ENCODE measurements around the gene COBL.

Gene COBL

DNA sequence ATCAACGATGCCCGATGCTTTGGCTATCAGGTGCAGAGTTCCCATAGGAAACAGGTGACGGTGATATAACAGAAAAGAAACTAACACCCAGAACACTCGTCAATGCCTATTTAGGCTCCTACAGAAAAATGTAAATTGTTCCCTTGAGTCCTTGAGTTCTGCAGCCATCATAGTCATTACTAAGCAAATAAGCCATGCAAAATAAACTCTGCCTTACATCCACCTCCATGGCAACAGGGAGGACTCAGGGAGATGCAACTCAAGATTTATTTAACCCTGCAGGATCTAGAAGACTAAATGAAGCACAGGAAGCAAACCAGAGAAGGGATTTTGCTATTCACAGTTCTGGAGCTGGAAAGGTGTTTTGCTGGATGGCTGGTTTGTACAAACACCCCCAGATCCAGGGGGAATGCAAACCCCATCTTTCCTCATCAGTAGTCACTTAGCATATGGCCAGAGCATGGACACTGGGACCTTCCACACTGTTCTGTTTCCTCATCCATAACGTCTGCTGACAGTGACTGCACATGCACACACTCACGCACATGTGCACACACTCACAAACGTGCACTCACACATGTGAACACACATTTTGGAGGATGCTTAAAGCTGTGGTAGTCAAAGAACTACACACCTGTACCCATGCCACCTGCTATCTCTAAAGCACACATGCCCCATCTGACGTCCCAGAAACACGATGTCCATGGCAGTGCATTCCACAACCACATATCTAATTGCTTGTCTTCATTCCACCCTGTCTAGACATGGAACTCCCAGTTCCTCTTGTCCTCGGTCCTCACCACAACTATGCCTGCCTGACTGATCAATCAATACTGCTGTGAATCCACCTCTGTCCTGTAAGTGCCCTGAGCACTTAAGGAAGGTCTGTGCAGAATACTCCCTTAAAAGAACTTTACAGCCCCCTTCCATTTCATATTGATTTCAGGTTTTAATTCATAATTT is 178.2 kb downstream of the COBL start:
- H3K4me1 ChIP-seq = peaks cover 0 to 6% (median 0%) of the 10 kb centered on the region in 4 donors
- no peak overlapping the region for H3K27ac ChIP-seq
- TF ChIP-seq, protein P1, sequence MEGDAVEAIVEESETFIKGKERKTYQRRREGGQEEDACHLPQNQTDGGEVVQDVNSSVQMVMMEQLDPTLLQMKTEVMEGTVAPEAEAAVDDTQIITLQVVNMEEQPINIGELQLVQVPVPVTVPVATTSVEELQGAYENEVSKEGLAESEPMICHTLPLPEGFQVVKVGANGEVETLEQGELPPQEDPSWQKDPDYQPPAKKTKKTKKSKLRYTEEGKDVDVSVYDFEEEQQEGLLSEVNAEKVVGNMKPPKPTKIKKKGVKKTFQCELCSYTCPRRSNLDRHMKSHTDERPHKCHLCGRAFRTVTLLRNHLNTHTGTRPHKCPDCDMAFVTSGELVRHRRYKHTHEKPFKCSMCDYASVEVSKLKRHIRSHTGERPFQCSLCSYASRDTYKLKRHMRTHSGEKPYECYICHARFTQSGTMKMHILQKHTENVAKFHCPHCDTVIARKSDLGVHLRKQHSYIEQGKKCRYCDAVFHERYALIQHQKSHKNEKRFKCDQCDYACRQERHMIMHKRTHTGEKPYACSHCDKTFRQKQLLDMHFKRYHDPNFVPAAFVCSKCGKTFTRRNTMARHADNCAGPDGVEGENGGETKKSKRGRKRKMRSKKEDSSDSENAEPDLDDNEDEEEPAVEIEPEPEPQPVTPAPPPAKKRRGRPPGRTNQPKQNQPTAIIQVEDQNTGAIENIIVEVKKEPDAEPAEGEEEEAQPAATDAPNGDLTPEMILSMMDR (IDR thresholded peaks at IDR 0.05) = no peak
- DNase-seq = no peak
- intact Hi-C loops (cut with DNase I; ENCODE audit: low total_unique reads) = no loop called here
- no peaks in the 10 kb centered on the region for H3K36me3 ChIP-seq
- H3K27me3 ChIP-seq = no peaks in the 10 kb centered on the region
- no peaks in the 10 kb centered on the region for H3K9me3 ChIP-seq
- no peak overlapping the region for H3K4me3 ChIP-seq

DNA sequence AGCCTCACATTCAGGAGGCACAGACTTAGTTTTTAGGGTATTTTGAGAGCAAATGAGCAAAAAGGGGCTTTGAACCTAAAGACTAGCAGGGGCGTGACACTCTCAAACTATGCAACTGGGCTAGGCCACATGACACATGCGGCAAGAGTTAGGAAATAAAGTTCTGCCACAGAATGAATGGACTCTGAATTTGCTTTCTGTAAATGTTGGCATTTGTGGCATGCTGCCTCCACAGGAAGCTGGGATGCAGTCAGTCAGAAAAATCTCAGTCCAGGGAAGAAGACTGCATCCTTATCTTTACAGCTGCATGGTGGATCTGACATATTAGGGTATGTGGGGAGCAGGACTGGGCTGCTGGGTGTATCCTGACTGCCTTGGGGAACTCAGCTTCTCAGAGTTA is 181.0 kb downstream of the COBL start:
- Histone ChIP-seq H3K27ac (no peak overlapping the region), H3K36me3 (no peaks in the 10 kb centered on the region), H3K9me3 (no peaks in the 10 kb centered on the region), H3K4me3 (no peak overlapping the region), H3K4me1 (peaks cover 0 to 6% (median 0%) of the 10 kb centered on the region in 4 donors), H3K27me3 (no peaks in the 10 kb centered on the region)
- intact Hi-C loops (cut with DNase I; ENCODE audit: low total_unique reads) = no loop called here
- DNase-seq = no peak
- TF ChIP-seq, protein P1 (IDR thresholded peaks at IDR 0.05) = no peak

GRCh38 chr7:51134013-51134441 is 182.6 kb downstream of the COBL start:
- TF ChIP-seq, protein P1 (IDR thresholded peaks at IDR 0.05) = no peak
- Histone ChIP-seq H3K4me3 (no peak overlapping the region), H3K36me3 (no peaks in the 10 kb centered on the region)

DNA sequence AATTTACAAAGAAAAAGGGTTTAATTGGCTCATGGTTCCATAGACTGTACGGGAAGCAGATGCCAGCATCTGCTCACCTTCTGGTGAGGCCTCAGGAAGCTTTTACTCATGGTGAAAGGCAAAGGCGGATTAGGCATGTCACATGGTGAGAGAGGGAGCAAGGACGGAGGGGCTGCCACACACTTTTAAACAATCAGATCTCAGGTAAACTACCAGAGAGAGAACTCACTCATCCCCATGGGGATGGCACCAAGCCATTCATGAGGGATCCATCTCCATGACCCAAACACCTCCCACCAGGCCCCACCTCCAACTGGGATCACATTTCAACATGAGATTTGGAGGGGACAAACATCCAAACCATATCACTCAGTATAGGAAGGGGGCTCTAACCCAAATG is 183.9 kb downstream of the COBL start:
- no peaks in the 10 kb centered on the region for H3K36me3 ChIP-seq
- H3K4me1 ChIP-seq = peaks cover 0 to 6% (median 0%) of the 10 kb centered on the region in 4 donors
- no peak overlapping the region for H3K4me3 ChIP-seq
- DNase-seq = no peak
- no peaks in the 10 kb centered on the region for H3K9me3 ChIP-seq
- intact Hi-C loops (cut with DNase I; ENCODE audit: low total_unique reads) = no loop called here
- no peak overlapping the region for H3K27ac ChIP-seq
- TF ChIP-seq, protein P1 (IDR thresholded peaks at IDR 0.05) = no peak
- no peaks in the 10 kb centered on the region for H3K27me3 ChIP-seq

More at GRCh38 chr7:51134013-51134441, 182.6 kb downstream of the COBL start:
- Histone ChIP-seq H3K27ac (no peak overlapping the region), H3K27me3 (no peaks in the 10 kb centered on the region), H3K4me1 (peaks cover 0 to 6% (median 0%) of the 10 kb centered on the region in 4 donors), H3K9me3 (no peaks in the 10 kb centered on the region)
- intact Hi-C loops (cut with DNase I; ENCODE audit: low total_unique reads) = no loop called here
- DNase-seq = no peak

DNA sequence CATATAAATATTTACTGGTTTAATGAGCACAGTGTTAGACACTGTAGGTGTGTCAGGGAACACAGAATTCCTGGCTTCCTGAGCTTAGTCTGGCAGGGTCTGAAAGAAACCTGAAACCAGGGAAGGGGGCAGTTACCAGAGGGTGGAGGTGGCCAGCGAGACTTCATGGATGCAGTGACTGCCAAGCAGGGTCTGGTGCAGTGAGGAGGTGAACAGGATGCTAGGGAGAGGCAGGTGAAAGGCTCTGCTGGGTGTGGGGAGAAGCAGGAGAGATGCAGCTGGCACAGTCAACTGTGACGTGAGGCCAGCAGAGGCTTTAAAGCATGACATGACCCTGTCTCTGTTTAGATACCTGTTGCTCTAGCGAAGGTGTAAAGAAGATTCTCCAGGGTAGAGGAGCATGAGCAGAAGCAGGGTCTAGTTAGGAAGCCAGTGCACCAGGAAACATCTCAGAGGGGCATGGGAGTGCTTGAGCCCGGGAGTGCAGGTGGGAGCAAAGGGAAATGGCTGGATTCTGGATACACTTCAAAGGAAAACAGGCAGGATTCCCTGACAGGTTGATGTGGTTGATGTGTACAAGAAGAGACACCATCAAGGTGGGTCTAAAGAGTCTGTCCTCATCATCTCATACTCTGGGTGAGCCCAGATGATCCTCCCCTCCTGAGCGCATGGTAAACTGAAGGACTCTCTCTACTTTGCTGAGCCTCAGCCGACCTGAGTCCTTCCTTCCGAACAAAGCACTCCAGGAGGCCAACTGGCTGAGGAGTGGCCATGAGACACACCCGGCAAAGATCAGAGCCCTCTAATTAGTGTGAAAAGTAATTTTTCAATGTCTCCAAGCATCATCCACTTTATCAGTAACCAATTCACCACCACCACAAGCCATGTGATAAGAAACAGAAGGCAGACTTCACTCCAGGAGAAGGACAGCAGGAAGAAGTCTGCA is 186.8 kb downstream of the COBL start:
- H3K4me3 ChIP-seq = no peak overlapping the region
- no peak for DNase-seq
- H3K36me3 ChIP-seq = no peaks in the 10 kb centered on the region
- intact Hi-C loops (cut with DNase I; ENCODE audit: low total_unique reads) = no loop called here
- H3K27me3 ChIP-seq = no peaks in the 10 kb centered on the region
- peaks cover 0 to 6% (median 0%) of the 10 kb centered on the region in 4 donors for H3K4me1 ChIP-seq
- H3K9me3 ChIP-seq = no peaks in the 10 kb centered on the region
- TF ChIP-seq, protein P1 (IDR thresholded peaks at IDR 0.05) = no peak
- H3K27ac ChIP-seq = no peak overlapping the region
